LNCAP (cell line): ENCODE results near the gene MYLIP.

ENCODE experiments used
- CTCF ChIP-seq: fragments of 450-650 bp; IDR thresholded peaks from 2 replicates; pipeline ENCODE4 v1.5.1; 2017; ENCODE audit warnings: mild to moderate bottlenecking

The MYLIP gene

GRCh38 chr6:16145038-16145437 is 16.2 kb downstream of the MYLIP start:
- no peak for TF ChIP-seq CTCF

- TF ChIP-seq CTCF: no peak
These were observed 17.1 kb downstream of the MYLIP start for GRCh38 chr6:16146028-16146427.

- no peak for TF ChIP-seq CTCF
These were observed 17.7 kb downstream of the MYLIP start for GRCh38 chr6:16146527-16146955.

- no peak for TF ChIP-seq CTCF
These were observed 19.6 kb downstream of the MYLIP start for GRCh38 chr6:16148498-16148897.

- TF ChIP-seq CTCF: no peak
These were observed 20.4 kb downstream of the MYLIP start for GRCh38 chr6:16149305-16149704.

GRCh38 chr6:16150098-16150497 is 21.2 kb downstream of the MYLIP start:
- no peak for TF ChIP-seq CTCF

- TF ChIP-seq CTCF: no peak
These were observed 24.4 kb downstream of the MYLIP start for GRCh38 chr6:16153211-16153820.

- no peak for TF ChIP-seq CTCF
These were observed 26.0 kb downstream of the MYLIP start for GRCh38 chr6:16154904-16155303.
